HG03025 (cell line): Measurements from ENCODE around the gene SEC62.
"Not testable (repeated sequence)": the region's sequence is repeated elsewhere in the genome, so short reads cannot be mapped to it uniquely, and the experiment has no call there.

Experiments used
- ATAC-seq: cut with Tn5 transposase; IDR thresholded peaks from one replicate; pipeline ENCODE4 v1.9.1; 2021; ENCODE audit warnings: mild to moderate bottlenecking, moderate library complexity; ENCODE audit not compliant: unreplicated experiment, low FRiP score

The SEC62 gene

DNA sequence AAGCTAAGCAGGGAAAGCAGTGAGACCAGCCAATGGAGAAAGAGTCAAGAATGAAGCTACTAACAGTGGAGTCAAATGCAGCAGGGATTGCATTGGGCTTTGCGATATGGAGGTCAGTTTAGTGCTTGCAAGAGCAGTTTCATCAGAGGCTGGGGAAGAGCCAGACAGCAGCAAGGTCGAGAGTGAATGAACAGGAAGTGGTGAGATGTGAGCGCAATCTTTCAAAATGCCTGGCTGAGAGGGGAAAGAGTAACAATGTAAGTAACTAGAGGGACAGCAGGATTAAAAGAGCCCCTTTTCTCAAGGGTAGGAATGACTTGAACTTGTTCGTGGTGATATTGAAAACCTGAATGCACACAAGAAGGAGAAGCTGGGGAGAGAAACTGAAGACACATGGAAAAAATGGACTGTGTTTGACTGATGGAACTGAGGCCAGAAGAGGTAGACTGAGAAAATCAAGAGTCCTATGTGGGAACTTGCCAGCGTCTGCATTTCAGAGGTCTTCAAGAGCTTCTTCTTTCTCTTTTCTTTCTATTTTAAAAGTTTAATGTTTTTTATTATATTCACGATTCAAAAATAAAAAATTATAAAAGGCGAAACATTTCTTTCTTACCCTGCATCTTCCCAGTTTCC lies 40.5 kb downstream of the SEC62 start:
- ATAC-seq: no peak

- no peak for ATAC-seq
These were observed 43.9 kb downstream of the SEC62 start for GRCh38 chr3:170010498-170010897.

DNA sequence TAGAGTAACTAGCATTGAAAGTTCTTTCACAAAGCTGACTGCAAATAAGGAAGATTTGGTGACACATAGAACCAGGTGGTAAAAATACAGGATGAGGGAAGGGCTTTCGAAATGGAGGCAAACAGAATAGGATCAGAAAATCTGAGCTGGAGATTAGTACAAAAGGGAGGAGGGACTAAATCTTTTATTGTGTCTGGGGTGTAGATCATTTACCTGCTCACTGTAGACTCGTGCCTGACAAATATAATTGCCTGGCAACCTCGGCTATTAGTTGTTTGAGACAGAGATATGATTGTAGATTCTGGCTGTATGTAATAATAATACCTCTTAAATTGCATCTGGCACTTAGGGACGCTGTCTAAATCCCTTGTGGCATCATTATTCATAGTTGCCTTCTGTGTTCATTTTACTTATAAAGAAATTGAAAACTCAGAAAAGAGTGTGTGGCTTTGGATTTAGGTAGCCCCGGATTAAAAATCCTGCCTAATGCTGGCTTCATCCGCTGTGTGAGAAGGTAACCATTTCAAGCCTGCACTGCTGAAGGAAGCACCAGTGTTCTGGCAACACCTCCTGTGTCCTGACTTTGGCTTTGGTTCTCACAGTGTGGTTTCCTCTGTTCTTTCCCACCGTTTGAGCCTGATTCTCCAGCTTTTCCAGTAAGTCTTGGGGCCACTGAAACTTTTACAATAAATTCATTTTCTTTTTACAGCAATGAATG lies 46.2 kb downstream of the SEC62 start:
- ATAC-seq: no peak

GRCh38 chr3:170016057-170016456 lies 49.5 kb downstream of the SEC62 start:
- ATAC-seq: no peak

DNA sequence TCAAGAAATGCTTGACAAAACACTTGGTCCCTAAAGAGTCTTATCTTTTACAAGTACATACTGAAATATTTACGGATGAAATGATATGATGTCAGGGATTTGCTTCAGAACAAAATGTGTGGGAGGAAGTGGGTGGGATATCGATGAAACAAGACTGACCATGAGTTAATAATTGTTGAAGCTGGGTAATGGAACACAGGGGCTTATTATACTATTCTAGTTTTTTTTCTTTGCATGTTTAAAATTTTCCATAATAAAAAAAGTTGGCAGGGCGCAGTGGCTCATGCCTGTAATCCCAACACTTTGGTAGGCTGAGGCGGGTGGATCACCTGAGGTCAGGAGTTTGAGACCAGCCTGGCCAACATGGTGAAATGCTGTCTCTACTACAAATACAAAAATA lies 52.7 kb downstream of the SEC62 start:
- not testable (repeated sequence) for ATAC-seq

DNA sequence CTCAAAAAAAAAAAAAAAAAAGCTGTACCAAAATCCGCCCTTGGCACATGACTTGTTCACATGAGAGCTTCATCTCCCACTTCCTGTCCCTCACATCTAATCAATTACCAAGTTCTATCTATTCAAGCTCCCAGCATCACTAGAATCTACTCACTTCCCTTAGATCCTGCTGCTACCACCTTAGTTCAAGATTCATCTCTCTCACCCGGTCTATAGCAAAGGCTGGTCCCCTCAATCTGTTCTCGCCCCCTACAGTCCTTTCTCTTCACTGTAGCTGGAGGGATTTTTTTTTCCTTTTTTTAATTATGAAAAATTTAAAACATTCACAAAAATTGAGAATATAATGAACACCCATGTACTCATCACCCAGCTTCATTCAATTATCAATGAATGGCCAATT lies 54.5 kb downstream of the SEC62 start:
- ATAC-seq: no peak

GRCh38 chr3:170022336-170022735 lies 55.7 kb downstream of the SEC62 start:
- no peak for ATAC-seq

DNA sequence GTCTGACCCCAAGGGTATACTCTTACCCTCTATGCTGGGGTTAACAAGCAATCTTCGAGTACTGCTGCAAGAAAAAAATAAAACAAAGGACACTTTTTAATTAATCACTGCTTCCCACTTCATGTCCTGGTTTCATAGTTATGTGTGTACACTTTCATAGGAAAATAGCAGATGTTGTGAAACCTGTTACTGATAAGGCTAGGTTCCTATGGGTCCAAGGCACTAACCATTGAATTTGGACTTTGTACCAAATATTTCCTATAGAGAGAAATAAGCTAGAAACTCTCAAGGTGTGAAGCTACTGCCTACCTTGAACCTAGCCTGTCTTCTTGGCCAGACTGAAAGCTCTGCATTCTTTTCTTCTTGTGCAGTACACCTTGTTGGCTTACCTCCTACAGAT lies 56.6 kb downstream of the SEC62 start:
- ATAC-seq: no peak

GRCh38 chr3:170024581-170024980 lies 58.0 kb downstream of the SEC62 start:
- ATAC-seq: no peak

GRCh38 chr3:170027233-170028102 lies 60.9 kb downstream of the SEC62 start:
- ATAC-seq: no peak

DNA sequence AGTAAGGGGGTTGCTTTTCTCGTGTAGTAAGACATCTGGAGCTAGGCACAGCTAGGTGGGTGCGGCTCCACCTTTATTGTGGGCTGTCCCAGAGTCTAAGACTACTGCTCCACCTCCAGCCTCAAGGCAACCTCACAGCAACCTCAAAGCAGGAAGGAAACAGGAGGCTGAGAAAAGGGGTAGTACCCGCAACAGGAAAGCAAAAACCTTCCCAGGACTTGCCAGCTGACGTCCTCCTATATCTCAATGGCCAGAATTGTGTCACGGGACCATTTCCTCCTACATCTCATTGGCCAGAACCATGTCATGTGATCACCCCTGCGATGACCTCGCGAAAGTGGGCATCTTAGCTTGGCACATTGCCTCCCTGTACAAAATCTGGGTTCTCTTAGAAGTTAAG lies 66.9 kb downstream of the SEC62 start:
- no peak for ATAC-seq

GRCh38 chr3:170037463-170038433 lies 71.1 kb downstream of the SEC62 start, which contains the start of gene GPR160:
Gene GPR160, plus strand, starts transcription at chr3:170037995. Its CDS starts 45,978 bp downstream, at chr3:170083973.
- peak; percentile 77 for ATAC-seq

GRCh38 chr3:170038434-170039110 lies 72.0 kb downstream of the SEC62 start:
- ATAC-seq: peak; percentile 12

DNA sequence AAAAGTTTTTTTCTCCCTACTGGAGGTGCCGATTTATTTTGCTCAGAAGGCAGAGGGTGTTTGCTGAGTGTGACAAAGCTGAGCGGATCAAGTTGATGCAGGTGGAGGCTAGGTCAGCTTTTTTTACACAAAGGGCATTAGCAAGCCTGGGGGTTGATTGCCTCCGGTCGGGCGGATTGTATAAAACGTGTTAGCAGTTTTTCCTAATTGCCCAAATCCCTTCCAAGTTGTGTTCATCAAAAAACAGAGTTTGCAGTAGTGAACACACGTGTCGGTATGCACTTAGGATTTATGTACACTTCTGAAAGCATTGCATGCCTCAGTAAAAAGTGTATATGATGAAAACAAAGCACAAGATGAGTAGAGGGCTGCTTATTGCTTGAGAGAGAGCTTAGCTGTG lies 73.8 kb downstream of the SEC62 start:
- ATAC-seq: no peak

DNA sequence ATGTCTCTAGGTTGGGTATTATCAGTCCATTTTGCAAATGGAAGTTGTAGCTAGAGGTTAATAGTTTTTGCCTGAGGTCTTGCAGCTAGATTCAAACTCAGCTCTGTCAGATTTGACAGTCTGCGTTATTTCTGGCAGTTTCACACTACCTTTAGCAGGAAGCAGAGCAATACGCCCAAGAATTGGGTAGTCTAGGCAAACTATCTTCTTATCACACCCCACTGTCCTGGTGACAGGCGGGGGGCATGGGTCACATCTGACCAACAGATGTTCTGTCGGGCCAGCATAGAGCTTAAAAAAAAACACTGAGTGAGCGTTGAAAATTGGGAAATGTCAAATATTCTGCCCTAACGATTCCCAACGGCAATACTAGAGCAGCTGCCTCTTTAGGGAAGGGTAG lies 76.9 kb downstream of the SEC62 start:
- ATAC-seq: no peak

GRCh38 chr3:170044271-170044670 lies 77.7 kb downstream of the SEC62 start:
- ATAC-seq: no peak

GRCh38 chr3:170044795-170045244 lies 78.2 kb downstream of the SEC62 start:
- peak; percentile 54 for ATAC-seq

GRCh38 chr3:170046269-170047132 lies 79.9 kb downstream of the SEC62 start:
- ATAC-seq: no peak

DNA sequence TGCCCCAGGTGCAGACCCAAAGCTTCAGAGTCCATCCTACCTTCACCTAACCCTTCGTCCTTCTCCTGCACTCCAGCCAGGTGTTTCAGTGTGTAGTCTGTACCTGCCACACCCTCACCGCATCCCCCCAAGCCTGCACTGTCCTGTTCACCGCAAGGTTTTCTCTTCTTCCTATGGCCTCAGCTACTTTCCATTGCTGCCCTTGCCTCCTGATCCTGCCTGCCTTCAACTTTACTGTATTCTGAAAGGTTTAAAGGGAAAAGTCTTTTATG lies 80.5 kb downstream of the SEC62 start:
- ATAC-seq: no peak
